ENCODE results near the gene SUGCT. TPM values are rescaled to one million over a fixed set of nuclear protein-coding genes. Genes with fewer than 3 reads are reported as not detected.

The SUGCT gene
- total and polyA plus RNA-seq, 5 donors: 5.7 to 10.3 (median 6.1) TPM

DNA sequence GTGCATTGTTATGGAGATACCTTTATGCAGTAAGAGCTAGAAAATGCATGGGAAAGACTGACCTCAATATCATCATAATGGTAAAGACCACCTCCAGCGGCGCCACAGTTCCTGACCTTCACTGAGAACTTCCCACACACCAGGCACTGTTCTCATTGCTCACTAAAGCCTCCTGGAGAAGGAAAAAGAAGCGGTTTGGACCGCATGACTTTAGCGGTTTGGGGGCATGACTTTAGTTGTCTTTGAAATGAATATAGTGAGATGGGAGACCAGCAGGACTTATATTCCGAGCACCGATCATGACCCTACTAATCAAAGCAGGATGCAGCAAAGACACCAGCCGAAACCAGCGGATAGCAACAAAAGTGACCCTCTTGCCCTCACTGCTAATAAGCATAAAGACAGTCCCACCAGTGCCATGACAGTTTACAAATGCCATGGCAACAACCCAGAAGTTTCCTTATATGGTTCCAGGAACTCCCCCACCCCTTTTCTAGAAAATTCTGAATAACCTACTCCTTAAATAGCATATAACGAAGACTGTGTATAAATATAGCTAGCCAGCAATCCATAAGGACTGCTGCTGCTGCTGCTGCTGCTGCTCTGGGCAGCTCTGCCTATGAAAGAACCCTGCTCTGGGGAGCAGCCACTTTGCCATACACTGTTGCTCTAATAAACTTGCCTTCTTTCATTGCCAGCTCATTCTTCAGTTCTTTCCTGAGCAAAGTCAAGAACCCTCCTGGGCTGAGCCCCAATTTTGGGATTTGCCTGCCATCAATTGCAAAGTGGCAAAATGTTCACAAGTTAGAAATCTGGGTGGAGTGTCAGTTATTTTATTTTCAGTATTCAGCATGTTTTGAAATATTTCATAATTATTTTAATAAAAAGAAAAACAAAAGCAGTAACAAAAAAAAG is 694.1 kb downstream of the SUGCT start:
- no peak for ATAC-seq
- intact Hi-C loops (cut with DNase I): no loop called here
- Histone ChIP-seq H3K27ac (ENCODE audit: low read length) (no peak overlapping the region), H3K4me1 (ENCODE audit: control insufficient read depth, insufficient read depth, low read length) (no peaks in the 10 kb centered on the region), H3K9me3 (ENCODE audit: control insufficient read depth, low read length) (no peaks in the 10 kb centered on the region), H3K27me3 (ENCODE audit: control insufficient read depth, insufficient read depth) (no peaks in the 10 kb centered on the region), H3K4me3 (ENCODE audit: low read length) (no peak overlapping the region)
- WGBS: 91% methylated on average over 10 of the region's 10 CpGs
- no peak for DNase-seq

DNA sequence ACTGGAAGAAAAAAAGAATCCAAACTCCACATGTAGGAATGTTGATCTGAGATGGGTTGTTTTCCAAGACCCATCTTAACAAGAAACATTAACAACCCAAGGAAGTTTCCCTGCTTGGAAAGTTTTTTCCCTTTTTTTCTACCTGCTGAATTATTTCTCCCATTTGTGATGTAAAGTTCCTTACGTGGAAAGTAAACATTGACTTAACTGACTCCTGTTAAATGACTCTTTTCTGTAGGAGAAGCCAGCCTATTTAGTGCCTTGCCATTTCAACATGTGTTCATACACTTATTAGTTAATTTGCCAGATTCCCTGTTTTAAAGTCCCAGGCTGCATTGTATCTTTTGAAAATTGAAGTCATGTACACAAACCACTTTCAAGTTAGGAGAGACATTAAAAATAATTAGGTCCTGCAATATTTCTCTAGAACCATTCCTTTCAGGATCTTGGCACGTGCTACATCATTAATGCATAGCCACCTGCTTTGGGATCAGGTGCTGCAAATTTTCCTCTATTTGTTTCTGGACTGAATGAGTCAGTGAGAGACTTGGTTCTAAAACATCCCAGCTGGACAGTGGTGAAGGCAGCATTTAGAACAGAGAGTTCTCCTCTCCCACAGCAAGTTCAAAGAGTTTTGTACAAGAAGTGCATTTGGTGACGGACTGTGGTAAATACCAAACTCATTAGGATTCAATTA is 698.5 kb downstream of the SUGCT start:
- intact Hi-C loops (cut with DNase I): no loop called here
- no peak for DNase-seq
- Histone ChIP-seq H3K4me1 (ENCODE audit: control insufficient read depth, insufficient read depth, low read length) (no peaks in the 10 kb centered on the region), H3K9me3 (ENCODE audit: control insufficient read depth, low read length) (no peaks in the 10 kb centered on the region), H3K4me3 (ENCODE audit: low read length) (no peak overlapping the region), H3K27ac (ENCODE audit: low read length) (no peak overlapping the region), H3K27me3 (ENCODE audit: control insufficient read depth, insufficient read depth) (no peaks in the 10 kb centered on the region)
- WGBS: 85% methylated on average over 3 of the region's 3 CpGs
- ATAC-seq: no peak

DNA sequence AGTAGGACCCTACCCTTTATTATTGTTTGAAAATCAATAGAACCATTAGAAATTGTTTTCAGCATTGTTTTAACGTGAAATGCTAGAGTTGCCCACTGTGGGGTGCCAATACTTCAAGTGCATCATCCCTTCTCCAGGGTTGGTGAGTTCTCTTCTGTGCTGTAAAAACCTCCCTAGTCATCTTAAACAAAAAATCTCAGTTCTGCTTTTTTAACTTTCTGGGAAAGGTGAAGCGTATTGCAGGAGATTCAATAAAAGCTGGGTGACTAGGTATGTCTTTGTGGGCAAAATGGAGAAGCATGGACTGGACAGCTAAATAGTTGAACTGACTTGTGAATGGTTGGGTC is 699.1 kb downstream of the SUGCT start:
- intact Hi-C loops (cut with DNase I): no loop called here
- H3K27me3 ChIP-seq (ENCODE audit: control insufficient read depth, insufficient read depth): no peaks in the 10 kb centered on the region
- no peaks in the 10 kb centered on the region for H3K4me1 ChIP-seq (ENCODE audit: control insufficient read depth, insufficient read depth, low read length)
- DNase-seq: no peak
- 69% methylated on average over 2 of the region's 2 CpGs for WGBS
- no peak overlapping the region for H3K4me3 ChIP-seq (ENCODE audit: low read length)
- H3K27ac ChIP-seq (ENCODE audit: low read length): no peak overlapping the region
- ATAC-seq: no peak
- no peaks in the 10 kb centered on the region for H3K9me3 ChIP-seq (ENCODE audit: control insufficient read depth, low read length)

DNA sequence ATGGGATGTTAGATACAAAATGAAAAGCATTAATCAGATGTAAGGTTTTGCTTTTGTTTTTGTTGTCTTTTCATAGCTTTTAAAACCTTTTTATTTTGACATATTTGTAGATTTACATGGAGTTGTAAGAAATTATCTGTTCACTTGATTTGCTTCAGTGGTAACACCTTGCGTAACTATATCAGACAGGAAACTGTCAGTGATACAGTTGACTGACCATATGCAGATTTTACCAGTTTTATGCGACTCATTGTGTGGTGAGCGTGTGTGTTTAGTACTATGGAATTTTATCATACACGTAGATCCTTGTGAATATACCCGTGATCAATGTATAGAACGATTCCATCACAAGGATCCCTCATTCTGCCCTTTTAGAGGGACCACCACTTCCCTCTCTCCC is 701.4 kb downstream of the SUGCT start:
- WGBS: 54% methylated on average over 6 of the region's 6 CpGs
- Histone ChIP-seq H3K4me1 (ENCODE audit: control insufficient read depth, insufficient read depth, low read length) (no peaks in the 10 kb centered on the region), H3K27ac (ENCODE audit: low read length) (no peak overlapping the region), H3K9me3 (ENCODE audit: control insufficient read depth, low read length) (no peaks in the 10 kb centered on the region), H3K4me3 (ENCODE audit: low read length) (no peak overlapping the region), H3K27me3 (ENCODE audit: control insufficient read depth, insufficient read depth) (no peaks in the 10 kb centered on the region)
- no peak for ATAC-seq
- intact Hi-C loops (cut with DNase I): no loop called here
- no peak for DNase-seq

DNA sequence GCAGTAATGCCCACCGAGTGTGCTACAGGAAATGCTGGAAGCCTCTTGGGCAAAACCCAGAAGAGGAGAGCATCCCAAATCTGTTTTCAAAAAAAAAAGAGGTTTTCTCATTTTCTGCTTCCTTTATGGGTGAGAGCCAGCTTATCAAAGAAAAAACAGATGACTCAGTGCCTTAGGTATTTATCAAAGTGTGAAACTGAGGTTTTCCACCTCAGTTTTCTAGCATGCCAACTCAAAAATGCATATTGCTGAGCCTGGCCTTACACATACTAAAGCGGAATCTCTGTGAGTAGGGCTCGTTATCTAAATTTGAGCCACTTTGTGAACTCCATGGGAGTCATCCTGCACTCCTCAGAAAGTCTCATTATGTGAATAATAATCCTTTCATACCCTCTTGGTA is 705.1 kb downstream of the SUGCT start:
- H3K4me3 ChIP-seq (ENCODE audit: low read length): no peak overlapping the region
- no peaks in the 10 kb centered on the region for H3K4me1 ChIP-seq (ENCODE audit: control insufficient read depth, insufficient read depth, low read length)
- no peak overlapping the region for H3K27ac ChIP-seq (ENCODE audit: low read length)
- 60% methylated on average over 3 of the region's 3 CpGs for WGBS
- intact Hi-C loops (cut with DNase I): no loop called here
- no peaks in the 10 kb centered on the region for H3K9me3 ChIP-seq (ENCODE audit: control insufficient read depth, low read length)
- H3K27me3 ChIP-seq (ENCODE audit: control insufficient read depth, insufficient read depth): no peaks in the 10 kb centered on the region
- DNase-seq (no peak), ATAC-seq (no peak)

DNA sequence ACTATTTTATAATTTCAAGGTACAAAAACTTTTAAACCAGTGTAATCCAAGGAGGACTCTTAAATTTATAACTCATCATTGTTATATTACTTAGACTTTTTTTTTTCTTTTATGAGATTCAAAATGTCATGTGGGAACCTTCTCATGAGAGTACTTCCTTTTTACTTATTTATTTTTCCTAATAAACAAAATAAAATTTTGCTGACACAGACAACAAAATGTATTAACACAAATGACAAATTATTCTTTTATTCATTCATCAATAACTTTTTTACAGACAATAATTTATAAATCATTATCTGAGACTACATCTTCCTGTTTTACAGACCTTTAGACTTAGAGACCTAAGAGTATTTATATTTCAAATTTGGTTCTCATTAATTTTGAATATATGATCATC is 706.2 kb downstream of the SUGCT start:
- intact Hi-C loops (cut with DNase I): no loop called here
- Histone ChIP-seq H3K4me1 (ENCODE audit: control insufficient read depth, insufficient read depth, low read length) (no peaks in the 10 kb centered on the region), H3K27ac (ENCODE audit: low read length) (no peak overlapping the region), H3K9me3 (ENCODE audit: control insufficient read depth, low read length) (no peaks in the 10 kb centered on the region), H3K27me3 (ENCODE audit: control insufficient read depth, insufficient read depth) (no peaks in the 10 kb centered on the region), H3K4me3 (ENCODE audit: low read length) (no peak overlapping the region)
- DNase-seq (no peak), ATAC-seq (no peak)

DNA sequence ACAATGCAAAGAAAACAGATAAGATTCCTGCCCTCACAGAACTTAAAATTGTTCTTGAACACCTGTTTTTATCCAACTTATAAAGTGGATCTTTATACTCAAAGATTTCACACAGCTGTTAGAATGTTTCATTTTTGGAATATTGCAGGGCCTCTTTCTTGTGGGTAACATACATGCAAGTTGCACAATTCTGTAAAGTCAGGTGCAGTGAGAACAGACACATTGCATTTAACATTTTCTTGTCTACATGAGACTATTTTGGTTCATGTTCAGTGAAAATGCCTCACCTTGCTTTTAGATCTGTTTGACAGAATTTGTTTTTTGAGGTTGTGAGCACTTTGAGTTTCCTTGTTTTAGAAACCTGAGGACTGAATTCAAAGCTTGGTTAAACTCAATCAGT is 707.8 kb downstream of the SUGCT start:
- Histone ChIP-seq H3K4me3 (ENCODE audit: low read length) (no peak overlapping the region), H3K9me3 (ENCODE audit: control insufficient read depth, low read length) (no peaks in the 10 kb centered on the region), H3K4me1 (ENCODE audit: control insufficient read depth, insufficient read depth, low read length) (no peaks in the 10 kb centered on the region), H3K27me3 (ENCODE audit: control insufficient read depth, insufficient read depth) (no peaks in the 10 kb centered on the region), H3K27ac (ENCODE audit: low read length) (no peak overlapping the region)
- no peak for DNase-seq
- intact Hi-C loops (cut with DNase I): no loop called here
- no peak for ATAC-seq

DNA sequence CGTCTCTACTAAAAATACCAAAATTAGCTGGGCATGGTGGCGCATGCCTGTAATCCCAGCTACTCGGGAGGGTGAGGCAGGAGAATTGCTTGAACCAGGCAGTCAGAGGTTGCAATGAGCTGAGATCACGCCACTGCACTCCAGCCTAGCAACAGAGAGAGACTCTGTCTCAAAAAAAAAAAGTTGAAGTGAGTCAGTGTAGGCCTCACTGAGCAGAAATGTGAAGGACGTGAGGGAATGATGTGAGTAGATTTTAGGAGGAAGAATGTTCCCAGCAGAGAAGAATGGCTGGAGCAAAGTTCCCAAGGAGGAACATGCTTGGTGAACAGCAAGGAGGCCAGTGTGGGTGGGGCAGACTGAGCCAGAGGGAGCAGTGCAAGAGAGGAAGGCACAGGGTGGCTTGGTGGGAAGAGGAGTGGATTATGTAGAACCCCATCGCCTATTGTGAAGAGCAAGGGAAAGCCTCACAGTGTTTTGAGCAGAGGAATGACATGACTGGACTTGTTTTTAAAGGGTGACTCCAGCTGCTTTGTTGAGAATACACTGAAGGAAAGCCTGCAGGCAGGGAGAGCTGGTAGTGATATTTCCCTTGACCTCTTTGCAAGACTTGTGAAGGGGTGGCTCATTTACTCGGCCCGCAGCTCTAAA is 708.7 kb downstream of the SUGCT start:
- ATAC-seq: no peak
- 91% methylated on average over 8 of the region's 8 CpGs for whole genome bisulfite sequencing

DNA sequence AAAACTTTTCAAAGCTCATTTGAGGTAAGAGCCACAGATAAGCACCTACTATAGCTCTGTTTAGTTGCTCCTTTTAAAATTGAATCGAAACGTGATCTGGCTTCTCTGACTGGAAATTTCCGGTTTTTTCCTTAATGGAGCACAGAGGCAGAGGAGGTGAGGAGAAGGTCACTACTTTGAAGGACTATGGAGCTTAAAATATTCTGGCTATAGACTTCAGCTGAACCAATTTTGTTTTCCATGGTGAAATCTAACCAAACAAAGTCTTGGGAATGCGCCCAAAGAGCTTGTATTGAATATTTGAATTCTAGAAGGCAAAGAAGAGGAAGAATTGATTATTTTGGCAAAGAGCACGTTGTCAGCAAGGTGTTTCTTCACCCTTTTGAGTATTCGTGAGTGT is 711.1 kb downstream of the SUGCT start:
- H3K4me3 ChIP-seq (ENCODE audit: low read length): no peak overlapping the region
- H3K4me1 ChIP-seq (ENCODE audit: control insufficient read depth, insufficient read depth, low read length): no peaks in the 10 kb centered on the region
- DNase-seq (no peak), ATAC-seq (no peak)
- WGBS: 70% methylated on average over 6 of the region's 6 CpGs
- H3K9me3 ChIP-seq (ENCODE audit: control insufficient read depth, low read length): no peaks in the 10 kb centered on the region
- H3K27ac ChIP-seq (ENCODE audit: low read length): no peak overlapping the region
- H3K27me3 ChIP-seq (ENCODE audit: control insufficient read depth, insufficient read depth): no peaks in the 10 kb centered on the region
- intact Hi-C loops (cut with DNase I): no loop called here

More for the DNA sequence above, 708.7 kb downstream of the SUGCT start:
- Histone ChIP-seq H3K4me1 (ENCODE audit: control insufficient read depth, insufficient read depth, low read length) (no peaks in the 10 kb centered on the region), H3K27me3 (ENCODE audit: control insufficient read depth, insufficient read depth) (no peaks in the 10 kb centered on the region), H3K27ac (ENCODE audit: low read length) (no peak overlapping the region), H3K4me3 (ENCODE audit: low read length) (no peak overlapping the region), H3K9me3 (ENCODE audit: control insufficient read depth, low read length) (no peaks in the 10 kb centered on the region)
- intact Hi-C loops (cut with DNase I): no loop called here
- DNase-seq: no peak

DNA sequence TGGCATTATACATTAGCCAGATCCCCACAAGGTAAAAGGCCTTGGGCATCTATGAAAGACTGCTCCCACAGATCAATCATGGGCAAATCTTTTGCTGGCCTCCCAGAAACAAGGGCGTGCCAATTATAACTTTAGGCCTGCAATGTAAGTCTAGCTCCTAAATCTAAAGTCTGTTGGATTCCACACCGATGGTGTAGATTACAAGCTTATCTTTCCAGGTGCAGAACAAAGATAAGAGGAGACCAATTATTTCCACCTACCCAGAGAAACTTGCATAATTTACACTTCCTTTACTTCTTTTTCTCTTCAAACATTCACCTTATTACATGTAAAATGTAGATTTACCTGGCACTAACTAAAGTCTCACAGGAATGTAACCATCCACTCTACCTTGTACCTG is 713.1 kb downstream of the SUGCT start:
- Histone ChIP-seq H3K4me3 (ENCODE audit: low read length) (no peak overlapping the region), H3K27me3 (ENCODE audit: control insufficient read depth, insufficient read depth) (no peaks in the 10 kb centered on the region), H3K9me3 (ENCODE audit: control insufficient read depth, low read length) (no peaks in the 10 kb centered on the region), H3K4me1 (ENCODE audit: control insufficient read depth, insufficient read depth, low read length) (no peaks in the 10 kb centered on the region), H3K27ac (ENCODE audit: low read length) (no peak overlapping the region)
- no peak for ATAC-seq
- WGBS: 50% methylated on average over 2 of the region's 2 CpGs
- no peak for DNase-seq
- intact Hi-C loops (cut with DNase I): no loop called here

DNA sequence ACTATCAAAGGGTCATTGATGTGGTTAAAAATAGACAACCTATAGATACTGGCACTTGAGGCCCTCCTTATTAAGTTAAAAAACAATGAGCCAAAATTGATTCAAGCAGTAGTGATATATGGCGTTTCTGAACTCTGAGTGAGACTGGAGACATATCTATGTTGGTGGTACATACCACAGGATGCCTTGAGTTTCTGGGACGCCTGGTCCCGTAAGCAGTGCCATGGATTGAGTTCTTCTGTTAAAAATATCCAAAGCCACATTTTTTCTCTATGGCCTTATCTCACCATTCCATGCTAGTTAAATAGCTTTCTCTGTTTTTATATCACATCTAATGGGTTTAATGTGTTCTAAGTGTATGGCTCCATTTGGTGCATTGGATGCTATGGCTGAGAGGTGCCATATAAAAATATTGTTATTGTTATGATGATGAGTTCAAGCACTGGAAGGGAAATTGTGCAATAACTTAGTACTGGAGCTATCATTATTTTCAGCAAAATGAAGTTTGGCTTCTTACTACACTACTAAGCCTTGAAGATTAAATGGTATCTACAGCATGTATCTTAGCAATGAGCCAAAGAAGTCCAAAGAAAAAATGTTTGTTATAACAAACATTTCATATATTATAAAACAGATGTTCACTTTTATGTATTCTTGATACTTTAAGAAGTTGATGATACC is 713.9 kb downstream of the SUGCT start:
- Histone ChIP-seq H3K4me1 (ENCODE audit: control insufficient read depth, insufficient read depth, low read length) (no peaks in the 10 kb centered on the region), H3K27ac (ENCODE audit: low read length) (no peak overlapping the region), H3K27me3 (ENCODE audit: control insufficient read depth, insufficient read depth) (no peaks in the 10 kb centered on the region), H3K9me3 (ENCODE audit: control insufficient read depth, low read length) (no peaks in the 10 kb centered on the region), H3K4me3 (ENCODE audit: low read length) (no peak overlapping the region)
- ATAC-seq: no peak
- 82% methylated on average over 3 of the region's 3 CpGs for WGBS
- intact Hi-C loops (cut with DNase I): no loop called here
- no peak for DNase-seq
